ENCODE results near the gene SIPA1L2.

Gene SIPA1L2

DNA sequence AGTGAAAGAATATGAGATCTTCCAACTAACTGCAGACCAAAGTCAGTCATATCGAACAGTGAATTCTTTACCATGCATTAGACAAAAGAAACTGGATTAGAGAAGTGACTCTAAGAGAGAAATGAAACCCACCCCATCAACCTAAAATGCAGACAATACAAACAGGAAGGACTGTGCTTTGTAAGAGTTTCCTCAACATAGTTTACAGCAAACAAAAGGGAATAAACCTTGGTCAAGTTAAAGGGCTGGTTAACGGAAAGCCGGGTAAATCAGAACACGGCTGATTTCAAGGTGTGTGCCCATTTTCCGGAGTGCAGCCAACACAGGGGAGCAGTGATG is 39.2 kb downstream of the SIPA1L2 start:
- no peak for DNase-seq (ENCODE audit: extremely low read depth in 1 of 2, low read depth in 1 of 2)

DNA sequence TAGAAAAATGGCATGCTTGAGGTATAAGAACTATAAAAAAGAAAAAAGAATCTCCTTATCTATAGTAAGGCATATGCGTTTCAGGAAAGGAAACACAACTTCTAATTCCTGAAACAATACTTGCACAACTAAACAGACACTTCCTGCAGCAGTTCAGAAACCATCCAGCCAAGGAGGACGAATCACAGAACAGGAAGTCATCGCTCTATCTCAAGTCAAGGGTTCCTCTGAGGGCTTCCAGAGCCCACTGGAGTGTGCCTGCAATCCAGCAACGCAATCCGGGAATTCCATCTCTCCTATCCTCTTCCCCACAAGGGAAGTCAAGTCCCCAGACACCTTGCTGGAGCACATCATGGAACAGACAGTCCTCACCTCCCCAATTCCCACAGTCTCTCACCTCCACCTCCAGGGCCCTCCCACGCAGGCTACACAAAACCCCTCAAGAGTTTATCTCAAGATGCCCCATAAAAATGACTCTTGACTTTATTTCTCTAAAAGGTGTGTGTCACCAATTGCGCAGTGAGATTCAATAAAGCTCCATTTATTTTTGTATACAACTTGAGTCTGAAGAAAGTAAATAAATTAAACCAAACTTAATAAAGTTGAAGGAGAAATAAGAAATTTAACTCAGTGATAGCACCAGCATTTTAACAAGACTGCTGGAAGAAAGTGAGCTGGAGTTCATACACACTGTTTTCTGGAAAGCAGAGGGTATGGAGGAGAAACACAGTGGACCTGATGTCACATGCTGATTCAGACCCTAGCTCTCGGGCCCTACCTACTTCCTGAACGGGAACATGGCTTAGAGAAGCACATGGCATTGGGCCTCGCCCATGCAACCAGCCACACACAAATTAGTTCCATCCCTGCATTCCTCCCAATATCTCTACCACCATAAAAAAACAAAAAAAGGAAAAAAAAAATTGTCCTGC is 39.9 kb downstream of the SIPA1L2 start:
- no peak for DNase-seq (ENCODE audit: extremely low read depth in 1 of 2, low read depth in 1 of 2)

GRCh38 chr1:232589111-232589811 is 40.7 kb downstream of the SIPA1L2 start:
- DNase-seq (ENCODE audit: extremely low read depth in 1 of 2, low read depth in 1 of 2), result no peak

DNA sequence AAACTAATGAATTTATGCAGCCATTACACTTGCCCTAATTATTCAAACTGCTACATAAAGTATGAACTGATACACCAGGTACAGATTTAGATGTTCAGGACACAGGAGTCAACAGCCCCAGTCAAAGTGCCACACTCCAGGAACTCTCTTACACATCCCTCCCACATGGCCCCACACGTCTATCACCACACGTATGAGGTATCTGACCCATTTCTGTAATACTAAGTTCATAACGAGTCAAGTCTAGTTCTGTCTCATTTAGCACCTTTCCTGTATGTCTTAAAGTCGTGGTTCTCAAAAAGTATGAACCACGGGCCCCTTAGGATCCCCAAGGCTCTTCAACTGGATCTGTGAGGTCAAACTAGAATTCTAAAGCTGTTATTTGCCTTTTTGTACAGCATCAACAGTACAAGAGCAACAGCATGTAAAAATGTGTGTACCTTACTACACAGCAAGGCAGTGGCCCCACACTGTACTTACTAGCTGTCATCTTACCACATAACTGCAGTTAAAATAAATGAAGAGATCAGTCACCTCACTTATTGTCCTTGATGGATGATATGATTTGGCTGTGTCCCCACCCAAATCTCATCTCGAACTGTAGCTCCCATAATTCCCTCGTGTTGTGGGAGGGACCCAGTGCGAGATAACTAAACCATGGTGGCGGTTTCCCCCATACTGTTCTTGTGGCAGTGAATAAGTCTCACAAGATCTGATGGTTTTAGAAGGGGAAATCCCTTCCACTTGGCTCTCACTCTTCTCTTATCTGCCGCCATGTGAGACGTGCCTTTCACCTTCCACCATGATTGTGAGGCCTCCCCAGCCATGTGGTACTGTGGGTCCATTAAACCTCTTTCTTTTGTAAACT is 42.6 kb downstream of the SIPA1L2 start:
- DNase-seq (ENCODE audit: extremely low read depth in 1 of 2, low read depth in 1 of 2), result no peak

DNA sequence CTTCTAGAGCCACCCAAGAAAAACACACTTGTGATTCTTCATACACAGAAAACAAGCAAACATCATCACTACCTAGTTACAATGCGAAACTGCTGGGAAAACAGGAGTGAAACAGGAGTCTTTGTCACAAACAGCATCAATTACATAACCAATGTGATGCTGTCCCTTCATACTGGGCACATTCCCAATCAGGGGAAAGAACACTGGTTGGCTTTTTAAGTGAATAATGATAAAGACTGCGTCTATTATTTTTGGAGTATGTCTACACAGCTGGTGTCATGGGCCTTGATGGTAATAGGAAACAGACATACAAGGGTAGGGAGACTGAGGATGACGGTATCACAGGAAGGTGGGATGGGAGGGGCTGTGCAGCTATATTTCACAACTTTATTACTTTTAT is 43.3 kb downstream of the SIPA1L2 start:
- no peak for DNase-seq (ENCODE audit: extremely low read depth in 1 of 2, low read depth in 1 of 2)

GRCh38 chr1:232585486-232585885 is 44.4 kb downstream of the SIPA1L2 start:
- no peak for DNase-seq (ENCODE audit: extremely low read depth in 1 of 2, low read depth in 1 of 2)

DNA sequence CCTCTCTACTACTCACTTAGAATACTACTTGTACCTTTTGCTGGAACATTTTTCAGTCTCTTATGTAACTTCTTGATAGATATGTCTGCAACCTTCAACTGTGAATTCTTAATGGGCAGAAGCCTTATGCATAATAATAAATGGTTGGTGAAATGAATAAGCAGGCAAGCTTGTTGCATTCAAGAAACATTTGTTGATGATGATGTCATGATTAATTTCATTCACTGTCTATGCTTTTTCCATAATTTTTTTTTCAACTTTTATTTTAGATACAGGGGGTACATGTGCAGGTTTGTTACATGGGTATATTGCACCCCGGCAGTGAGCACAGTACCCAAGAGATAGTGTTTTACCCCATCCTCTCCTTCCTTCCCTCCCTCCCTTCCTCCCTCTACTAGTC is 48.0 kb downstream of the SIPA1L2 start:
- no peak for DNase-seq (ENCODE audit: extremely low read depth in 1 of 2, low read depth in 1 of 2)
